NB4 (cell line): ENCODE measurements around the gene PHACTR1.

Source experiments
- CTCF ChIP-seq: IDR thresholded peaks from one replicate; pipeline ENCODE4 v1.5.1; 2012; ENCODE audit warnings: low read depth, low read length
- POLR2A ChIP-seq: IDR thresholded peaks from 2 replicates; pipeline ENCODE4 v1.6.1; 2011; ENCODE audit warnings: mild to moderate bottlenecking; ENCODE audit not compliant: insufficient read length; ENCODE audit errors: extremely low read depth

DNA sequence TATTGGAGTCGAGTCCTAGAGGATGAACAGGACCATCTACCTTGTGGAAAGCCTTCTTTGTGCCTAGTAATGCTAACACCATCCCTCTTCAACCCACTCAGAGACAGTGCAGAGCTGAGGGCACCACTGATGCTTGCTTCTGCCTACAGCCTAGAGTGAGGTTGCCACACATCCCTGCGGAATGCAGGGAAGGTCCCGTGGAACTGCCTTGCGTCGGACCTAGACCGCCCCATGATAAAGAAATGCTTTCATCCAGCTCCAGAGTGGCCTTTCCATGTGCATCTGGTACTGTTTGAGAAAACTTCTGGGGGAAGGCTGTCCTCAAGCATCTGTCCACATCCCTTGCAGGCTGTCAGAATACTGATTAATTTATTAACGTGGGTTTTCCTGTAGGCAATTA lies 168.4 kb downstream of the PHACTR1 start:
- TF ChIP-seq POLR2A (no peak), CTCF (no peak)
